GM21447 (cell line): Measurements from ENCODE around the gene ADAM22.
"Not testable (repeated sequence)": the region's sequence is repeated elsewhere in the genome, so short reads cannot be mapped to it uniquely, and the experiment has no call there.

ENCODE experiments used
- ATAC-seq: cut with Tn5 transposase; IDR thresholded peaks from one replicate; pipeline ENCODE4 v1.9.1; 2021; ENCODE audit not compliant: unreplicated experiment

The ADAM22 gene, protein sequence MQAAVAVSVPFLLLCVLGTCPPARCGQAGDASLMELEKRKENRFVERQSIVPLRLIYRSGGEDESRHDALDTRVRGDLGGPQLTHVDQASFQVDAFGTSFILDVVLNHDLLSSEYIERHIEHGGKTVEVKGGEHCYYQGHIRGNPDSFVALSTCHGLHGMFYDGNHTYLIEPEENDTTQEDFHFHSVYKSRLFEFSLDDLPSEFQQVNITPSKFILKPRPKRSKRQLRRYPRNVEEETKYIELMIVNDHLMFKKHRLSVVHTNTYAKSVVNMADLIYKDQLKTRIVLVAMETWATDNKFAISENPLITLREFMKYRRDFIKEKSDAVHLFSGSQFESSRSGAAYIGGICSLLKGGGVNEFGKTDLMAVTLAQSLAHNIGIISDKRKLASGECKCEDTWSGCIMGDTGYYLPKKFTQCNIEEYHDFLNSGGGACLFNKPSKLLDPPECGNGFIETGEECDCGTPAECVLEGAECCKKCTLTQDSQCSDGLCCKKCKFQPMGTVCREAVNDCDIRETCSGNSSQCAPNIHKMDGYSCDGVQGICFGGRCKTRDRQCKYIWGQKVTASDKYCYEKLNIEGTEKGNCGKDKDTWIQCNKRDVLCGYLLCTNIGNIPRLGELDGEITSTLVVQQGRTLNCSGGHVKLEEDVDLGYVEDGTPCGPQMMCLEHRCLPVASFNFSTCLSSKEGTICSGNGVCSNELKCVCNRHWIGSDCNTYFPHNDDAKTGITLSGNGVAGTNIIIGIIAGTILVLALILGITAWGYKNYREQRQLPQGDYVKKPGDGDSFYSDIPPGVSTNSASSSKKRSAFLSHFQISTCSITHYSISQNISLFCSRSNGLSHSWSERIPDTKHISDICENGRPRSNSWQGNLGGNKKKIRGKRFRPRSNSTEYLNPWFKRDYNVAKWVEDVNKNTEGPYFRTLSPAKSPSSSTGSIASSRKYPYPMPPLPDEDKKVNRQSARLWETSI

DNA sequence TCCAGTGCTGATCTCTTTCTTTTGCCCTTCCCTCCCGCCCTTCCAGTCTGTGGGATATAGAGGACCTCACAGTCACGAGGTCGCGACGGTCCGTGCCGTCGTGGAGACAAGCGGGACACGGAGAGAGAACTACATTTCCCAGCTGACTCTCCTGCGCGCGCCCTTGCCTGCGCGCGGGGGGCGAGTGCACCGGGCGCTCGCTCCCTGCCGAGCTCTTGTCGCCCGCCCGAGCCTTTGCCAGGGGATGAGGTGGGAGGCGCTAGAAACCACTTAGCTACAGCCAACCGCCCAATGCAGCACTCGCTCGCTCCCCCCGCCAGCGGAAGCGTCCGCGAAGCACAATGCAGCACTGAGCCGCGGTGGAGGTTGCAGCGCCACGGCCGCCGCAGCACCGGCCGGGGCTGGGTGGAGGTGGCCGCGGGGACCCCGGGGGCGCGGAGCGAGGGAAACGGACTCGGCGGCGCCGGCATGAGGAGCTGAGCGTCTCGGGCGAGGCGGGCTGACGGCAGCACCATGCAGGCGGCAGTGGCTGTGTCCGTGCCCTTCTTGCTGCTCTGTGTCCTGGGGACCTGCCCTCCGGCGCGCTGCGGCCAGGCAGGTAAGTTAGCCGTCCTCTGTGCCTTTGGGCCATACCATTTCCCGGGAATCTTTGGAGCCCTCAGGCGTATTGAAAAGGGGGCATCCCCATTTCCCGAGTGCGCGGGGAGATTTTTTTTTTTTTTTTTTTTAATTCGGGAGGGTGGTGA lies at the start of gene ADAM22:
ADAM22 (plus strand) TSS at position 299 of the 746 bp plus-strand sequence; CDS start at position 514, 215 bp downstream.
- peak; percentile 96 for ATAC-seq

DNA sequence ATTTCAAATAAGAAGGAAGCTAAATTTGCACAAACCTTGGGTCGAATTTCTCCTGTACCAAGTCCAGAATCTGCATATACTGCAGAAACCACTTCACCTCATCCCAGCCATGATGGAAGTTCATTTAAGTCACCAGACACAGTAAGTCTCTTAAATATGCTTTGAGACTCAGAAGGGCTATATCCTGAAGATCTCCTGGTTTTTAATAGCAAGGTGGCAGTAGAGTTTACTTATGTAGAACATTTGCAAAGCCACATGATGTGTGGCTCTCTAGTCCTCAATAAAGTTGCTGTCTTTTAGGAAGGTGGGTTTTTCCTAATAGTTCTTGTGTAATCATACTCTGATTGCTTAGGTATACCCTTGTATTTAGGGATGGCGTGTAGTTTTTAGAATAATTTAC lies 49.0 kb upstream of the ADAM22 start:
- ATAC-seq = no peak

DNA sequence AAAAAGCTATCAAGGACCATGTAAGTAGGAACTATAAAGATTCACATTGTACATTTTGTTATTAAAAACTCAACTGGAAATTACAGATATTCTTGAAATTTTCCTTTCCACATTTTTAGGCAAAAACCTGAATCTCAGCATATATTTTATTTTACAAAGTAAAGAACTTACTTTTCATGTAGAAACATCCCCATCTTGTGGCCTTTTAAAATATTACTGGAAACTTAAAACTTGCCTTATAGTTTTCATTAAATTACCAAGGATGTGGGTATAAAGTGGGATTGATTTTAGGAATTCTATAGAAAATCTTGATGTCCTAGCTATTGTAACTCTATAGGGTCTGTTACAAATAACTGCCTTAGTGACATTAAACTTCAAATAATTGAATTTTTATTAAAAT lies 47.2 kb upstream of the ADAM22 start:
- ATAC-seq = no peak

DNA sequence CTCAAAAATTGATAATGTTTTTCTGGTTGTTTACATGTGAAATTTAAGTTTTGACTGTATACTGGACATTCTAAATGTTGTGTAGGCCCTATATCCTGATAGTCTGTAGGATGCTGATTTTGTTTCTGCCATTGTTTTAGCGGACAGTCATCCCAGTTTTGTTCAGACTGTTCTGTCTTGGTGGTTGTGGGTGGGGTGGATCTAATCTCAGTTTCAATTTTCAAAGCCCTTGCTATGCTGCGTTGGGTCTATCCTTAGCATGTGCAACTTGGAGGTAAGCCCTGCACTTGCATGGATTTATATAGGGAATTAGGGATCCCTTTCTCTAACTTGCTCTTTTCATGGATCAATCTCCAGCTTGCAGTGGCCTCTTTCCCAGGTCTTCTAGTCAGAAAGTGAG lies 38.7 kb upstream of the ADAM22 start:
- no peak for ATAC-seq

DNA sequence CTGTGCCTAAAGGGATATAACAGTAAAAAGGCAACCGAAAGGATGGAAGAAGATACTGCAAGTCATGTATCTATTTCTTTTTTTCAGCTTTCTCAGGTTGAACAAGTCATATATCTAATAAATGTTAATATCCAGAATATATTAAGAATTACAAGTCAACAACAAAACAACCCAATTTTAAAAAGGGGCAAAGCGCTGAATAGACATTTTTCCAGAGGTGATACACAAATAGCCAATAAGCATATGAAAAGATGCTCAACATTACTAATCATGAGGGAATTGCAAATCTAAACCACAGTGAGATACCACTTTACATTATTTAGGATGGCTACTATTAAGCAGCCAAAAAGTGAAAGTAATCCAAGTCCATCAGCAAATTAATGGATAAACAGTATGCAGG lies 34.8 kb upstream of the ADAM22 start:
- no peak for ATAC-seq

DNA sequence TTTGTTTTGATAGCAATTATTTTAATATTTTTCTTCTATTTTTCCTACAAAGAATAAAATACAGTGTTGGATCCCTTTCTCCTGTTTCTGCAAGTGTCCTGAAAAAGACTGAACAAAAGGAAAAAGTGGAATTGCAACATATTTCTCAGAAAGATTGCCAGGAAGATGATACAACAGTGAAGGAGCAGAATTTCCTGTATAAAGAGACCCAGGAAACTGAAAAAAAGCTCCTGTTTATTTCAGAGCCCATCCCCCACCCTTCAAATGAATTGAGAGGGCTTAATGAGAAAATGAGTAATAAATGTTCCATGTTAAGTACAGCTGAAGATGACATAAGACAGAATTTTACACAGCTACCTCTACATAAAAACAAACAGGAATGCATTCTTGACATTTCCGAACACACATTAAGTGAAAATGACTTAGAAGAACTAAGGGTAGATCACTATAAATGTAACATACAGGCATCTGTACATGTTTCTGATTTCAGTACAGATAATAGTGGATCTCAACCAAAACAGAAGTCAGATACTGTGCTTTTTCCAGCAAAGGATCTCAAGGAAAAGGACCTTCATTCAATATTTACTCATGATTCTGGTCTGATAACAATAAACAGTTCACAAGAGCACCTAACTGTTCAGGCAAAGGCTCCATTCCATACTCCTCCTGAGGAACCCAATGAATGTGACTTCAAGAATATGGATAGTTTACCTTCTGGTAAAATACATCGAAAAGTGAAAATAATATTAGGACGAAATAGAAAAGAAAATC lies 26.7 kb upstream of the ADAM22 start:
- ATAC-seq = not testable (repeated sequence)

DNA sequence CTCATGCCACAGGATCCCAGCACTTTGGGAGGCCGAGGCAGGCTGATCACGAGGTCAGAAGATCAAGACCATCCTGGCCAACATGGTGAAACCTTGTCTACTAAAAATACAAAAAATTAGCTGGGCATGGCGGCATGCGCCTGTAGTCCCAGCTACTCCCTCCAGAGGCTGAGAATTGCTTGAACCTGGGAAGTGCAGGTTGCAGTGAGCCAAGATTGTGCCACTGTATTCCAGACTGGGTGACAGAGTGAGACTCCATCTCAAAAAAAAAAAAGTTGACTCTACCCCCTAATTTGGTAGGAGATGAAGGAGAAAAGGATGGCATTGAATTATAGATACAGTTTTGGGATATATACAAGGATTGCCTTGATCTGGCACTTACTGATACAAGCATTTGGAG lies 25.2 kb upstream of the ADAM22 start:
- ATAC-seq = not testable (repeated sequence)

DNA sequence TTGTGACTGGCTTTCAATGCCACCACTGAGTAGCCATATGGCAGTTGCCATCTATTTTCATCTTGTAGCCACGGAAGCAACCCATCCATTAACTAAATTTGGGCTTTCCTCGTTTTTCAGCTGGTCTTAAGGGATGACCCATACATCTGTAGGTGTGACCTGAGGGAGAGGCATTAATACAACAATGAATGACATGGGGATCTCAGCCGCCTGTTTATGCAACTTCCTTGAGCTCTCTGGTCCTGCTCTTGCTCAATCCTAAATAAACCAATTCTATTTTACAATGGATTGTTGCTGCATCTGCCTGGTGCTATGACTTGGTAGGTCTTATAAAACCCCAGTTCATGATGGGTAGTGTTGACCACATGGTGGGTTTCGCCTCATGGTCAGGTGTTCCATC lies 21.9 kb upstream of the ADAM22 start:
- ATAC-seq = no peak

DNA sequence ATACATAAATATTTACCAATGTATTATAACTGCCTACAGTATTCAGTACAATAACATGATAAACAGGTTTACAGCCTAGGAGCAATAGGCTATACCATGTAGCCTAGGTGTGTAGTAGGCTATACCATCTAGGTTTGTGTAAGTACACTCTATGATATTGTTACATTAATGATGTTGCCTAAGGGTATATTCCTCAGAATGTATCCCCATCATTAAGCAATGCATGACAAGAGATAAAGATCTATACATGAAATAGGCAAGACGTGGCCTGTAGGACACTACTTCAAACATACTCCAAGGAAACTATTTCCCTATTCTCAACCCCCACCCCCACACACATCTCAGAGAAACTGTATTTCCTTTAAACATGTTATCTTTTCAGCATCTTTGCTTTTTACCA lies 15.3 kb upstream of the ADAM22 start:
- no peak for ATAC-seq

DNA sequence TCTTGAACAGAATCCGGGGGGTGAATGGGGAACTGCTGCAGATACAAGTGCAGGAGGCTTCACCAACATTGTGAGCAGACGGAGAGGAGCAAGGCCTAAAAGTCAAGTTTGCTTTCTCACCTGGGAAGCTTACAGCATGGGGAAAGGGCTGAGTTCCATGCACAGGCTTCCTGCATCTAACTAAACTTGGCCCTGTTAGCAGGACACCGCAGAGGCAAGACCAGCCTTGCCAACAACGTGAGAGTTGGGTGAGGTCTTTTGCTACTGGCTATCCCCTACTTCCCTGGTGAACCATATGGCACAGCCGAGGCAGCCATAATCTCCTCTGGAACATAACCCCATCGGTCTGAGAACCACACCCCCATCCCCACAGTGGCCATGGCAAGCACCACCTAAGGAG lies 14.2 kb upstream of the ADAM22 start:
- ATAC-seq = no peak

DNA sequence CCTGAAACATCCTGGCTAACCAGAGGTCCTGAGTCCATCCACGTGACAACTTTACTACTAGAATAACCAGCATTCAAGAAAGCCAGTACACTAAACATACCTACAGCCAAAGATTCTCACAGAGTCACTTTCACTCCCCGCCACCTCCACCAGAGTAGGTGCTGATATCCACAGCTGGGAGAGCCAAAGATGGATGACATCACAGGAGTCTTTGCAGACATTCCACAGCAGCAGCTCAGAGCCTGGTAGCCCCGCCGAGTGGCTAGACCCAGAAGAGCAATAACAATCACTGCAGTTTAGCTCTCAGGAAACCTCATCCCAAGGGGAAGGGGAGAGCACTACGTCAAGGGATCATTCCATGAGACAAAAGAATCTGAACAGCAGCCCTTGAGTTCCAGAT lies 13.5 kb upstream of the ADAM22 start:
- ATAC-seq = no peak

DNA sequence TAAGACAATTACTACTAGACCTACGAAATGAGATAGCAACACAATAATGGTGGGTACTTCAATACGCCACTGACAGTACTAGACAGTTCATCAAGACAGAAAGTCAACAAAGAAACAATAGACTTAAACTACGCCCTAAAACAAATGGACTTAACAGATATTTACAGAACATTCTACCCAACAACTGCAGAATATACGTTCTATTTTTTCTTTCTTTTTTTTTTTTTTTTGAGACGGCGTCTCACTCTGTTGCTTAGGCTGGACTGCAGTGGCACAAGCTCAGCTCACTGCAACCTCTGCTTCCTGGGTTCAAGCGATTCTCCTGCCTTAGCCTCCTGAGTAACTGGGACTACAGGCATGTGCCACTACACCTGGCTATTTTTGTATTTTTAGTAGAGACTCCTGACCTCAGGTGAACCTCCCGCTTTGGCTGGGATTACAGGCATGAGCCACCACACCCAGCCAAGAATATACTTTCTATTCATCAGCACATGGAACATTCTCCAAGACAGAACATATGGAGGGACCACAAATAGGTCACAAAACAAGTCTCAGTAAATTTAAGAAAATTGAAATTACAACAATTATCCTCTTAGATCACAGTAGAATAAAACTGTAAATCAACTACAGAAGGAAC lies 11.2 kb upstream of the ADAM22 start:
- not testable (repeated sequence) for ATAC-seq

DNA sequence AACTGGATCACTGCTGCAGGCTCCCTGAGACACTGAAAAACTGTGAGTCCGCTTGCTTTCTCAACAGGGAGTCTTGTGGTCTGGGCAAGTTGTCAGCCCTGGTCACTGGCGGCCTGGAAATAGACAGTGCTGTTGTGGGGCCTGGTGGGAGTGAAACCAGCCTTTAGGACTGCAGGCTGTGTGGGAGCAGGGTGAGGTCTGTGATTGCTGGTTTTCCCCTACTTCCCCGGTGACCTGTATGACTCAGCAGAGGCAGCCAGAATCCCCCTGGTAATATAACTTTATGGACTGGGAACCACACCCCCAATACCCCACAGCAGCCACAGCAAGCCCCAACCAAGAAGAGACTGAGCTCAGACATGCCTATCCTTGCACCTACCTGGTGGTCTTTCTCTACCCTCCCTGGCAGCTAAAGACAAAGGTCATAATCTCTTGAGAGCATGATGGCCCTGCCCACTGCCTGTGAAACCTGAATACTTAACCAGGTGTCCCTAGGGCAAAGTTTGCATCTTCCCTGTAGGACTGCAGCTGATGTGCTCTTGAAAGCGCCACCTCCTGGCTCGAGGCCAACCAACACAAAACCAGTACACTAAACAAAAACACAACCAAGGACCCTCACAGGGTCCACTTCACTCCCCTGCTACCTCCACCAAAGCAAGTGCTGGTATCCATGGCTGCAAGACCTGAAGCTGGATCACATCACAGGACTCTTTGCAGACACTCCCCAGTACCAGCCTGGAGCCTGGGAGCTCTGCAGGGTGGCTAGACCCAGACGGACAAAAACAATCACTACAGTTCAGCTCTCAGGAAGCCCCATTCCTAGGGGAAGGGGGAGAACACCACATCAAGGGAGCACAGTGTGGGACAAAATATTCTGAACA lies 7.2 kb upstream of the ADAM22 start:
- peak; percentile 98 for ATAC-seq

DNA sequence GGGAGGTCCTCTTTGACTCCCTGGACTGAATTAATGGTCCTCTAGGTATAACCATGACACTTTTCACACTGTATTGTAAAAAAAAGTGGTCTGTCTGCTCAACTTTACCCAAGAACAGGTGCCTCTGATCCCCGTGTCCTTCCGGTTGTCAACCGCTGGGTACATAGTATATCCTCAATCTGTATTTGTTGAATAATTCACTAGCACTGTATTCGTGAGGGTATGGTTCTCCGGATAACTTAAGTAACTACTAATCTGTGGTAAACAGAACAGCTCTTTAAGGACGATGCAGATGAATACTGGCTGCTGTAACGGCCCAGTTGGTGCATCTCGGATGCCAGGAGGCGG lies 472 bp upstream of the ADAM22 start:
- peak; percentile 16 for ATAC-seq

DNA sequence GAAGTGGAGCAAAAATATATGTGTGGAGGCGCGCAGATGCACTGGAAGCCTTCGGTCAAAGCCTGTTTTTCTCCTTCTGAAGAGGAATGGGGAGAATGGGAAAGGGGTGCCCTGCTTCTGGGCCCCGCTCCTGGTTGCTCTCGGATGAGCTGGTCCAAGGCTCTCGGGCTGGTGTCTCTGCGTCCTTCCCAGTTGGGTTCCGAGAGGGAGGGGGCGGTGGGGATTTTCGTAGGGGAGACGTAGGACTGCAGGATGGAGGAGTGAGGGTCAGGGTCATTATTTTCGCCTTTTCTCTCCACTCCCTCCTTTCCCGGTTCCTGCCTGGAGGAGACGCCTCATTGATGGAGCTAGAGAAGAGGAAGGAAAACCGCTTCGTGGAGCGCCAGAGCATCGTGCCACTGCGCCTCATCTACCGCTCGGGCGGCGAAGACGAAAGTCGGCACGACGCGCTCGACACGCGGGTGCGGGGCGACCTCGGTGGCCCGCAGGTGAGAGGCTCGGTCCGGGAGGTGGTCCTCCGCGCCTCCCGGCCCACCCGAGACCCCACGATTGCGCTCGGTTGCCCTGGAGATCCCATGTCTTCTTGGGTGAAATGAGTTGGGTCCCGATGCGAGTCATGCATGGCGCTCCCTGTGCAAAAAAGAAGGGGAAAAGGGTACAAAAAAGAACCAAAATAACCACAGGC lies 790 bp downstream of the ADAM22 start:
- ATAC-seq = peak; percentile 7

DNA sequence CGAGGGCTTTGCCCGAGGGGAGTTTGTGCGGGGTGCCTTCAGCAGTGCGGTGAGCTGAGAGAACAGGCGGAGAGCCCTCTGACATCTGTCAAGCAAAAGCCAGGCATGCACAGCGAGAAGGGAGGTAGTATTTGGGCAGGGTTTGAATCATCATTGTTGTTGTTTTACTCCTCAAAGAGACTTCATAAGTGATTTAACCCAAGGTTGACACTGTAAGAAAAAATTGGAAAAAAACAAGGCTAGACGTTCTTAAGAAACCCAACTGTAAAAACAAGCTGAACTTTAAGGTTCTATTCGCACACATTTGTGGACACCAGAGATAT lies 1.3 kb downstream of the ADAM22 start:
- ATAC-seq = no peak

DNA sequence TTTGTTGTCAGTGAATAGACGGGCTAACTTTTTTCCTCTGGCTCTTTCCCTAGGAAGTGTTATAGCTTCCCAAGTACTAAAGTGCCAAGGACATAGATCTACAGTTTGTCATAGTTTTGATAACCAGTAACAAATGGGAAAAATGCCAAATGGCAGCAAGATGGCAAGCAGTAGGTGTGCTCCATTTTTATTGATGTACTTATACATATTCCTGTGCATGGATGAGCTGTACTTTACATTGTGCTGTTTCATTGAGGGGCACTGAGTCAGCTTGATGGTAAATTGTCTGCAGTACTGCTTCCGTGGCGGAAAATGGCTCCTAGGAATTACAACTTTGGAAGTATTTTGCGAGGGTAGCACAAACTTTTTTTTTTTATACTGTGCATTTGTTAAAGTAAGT lies 7.1 kb downstream of the ADAM22 start:
- no peak for ATAC-seq

DNA sequence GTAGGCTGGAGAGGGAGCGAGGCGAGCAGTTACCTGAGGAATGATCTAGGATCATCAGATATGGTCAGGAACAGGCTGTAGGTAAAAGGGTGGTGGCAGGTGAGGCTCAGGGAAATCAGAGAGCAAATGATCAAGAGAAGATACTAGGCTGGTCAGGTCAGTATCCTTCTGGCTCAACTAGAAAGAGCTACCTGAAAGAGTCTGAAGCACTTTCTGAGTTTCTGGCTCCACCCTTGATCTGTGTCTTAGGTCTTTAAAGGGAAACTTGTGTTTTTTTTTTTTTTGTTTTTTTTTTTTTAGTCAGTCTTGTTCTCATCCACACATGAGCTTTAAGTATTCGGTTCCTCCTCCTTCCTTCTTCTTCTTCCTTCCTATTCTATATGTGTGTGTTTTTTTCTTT lies 10.5 kb downstream of the ADAM22 start:
- no peak for ATAC-seq

DNA sequence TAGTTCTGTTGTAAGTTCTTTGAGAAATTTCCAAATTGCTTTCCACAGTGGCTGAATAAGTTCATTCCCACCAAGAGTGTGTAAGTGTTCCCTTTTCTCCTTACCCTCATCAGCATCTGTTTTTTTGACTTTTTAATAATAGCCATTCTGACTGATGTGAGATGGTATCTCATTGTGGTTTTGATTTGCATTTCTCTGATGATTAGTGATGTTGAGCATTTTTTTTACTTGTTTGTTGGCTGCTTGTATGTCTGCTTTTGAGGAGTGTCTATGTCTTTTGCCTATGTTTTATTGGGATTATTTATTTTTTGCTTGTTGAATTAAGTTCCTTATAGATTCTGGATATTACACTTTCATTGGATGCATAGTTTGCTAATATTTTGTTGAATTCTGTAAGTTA lies 11.9 kb downstream of the ADAM22 start:
- ATAC-seq = not testable (repeated sequence)
